Measurements from ENCODE around the gene HNRNPDL.
"Not testable (repeated sequence)": the region's sequence is repeated elsewhere in the genome, so short reads cannot be mapped to it uniquely, and the experiment has no call there.

Gene HNRNPDL

DNA sequence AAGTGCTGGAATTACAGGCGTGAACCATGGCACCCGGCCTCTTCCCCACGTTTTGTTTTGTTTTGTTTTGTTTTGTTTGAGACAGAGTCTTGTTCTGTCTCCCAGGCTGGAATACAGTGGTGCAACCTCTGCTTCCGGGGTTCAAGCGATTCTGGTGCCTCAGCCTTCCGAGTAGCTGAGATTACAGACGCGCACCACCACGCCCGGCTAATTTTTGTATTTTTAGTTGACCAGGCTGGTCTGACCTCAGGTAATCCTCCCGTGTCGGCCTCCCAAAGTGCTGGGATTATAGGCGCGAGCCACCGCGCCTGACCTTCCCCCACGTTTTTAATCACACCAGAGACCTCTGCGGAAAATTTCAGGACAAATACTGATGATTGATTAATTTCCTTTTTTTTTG lies 2.3 kb upstream of the HNRNPDL start:
- no peak for DNase-seq (ENCODE audit: low read depth)

DNA sequence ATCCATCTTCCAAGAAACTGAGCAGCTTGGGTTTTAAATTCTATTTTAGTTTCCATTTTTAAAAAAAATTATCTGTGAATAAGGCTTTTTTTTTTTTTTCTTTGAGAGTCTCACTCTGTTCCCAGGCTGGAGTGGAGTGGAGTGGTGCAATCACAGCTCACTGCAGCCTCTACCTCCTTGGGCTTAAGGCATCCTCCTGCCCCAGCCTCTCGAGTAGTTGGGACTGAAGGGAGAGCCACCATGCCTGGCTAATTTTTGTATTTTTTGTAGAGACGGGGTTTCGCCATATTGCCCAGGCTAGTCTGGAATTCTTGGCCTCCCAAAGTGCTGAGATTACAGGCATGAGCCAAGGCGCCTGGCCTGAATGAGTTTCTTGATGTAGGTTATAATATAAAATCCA lies 1.6 kb upstream of the HNRNPDL start:
- DNase-seq (ENCODE audit: low read depth) = no peak

DNA sequence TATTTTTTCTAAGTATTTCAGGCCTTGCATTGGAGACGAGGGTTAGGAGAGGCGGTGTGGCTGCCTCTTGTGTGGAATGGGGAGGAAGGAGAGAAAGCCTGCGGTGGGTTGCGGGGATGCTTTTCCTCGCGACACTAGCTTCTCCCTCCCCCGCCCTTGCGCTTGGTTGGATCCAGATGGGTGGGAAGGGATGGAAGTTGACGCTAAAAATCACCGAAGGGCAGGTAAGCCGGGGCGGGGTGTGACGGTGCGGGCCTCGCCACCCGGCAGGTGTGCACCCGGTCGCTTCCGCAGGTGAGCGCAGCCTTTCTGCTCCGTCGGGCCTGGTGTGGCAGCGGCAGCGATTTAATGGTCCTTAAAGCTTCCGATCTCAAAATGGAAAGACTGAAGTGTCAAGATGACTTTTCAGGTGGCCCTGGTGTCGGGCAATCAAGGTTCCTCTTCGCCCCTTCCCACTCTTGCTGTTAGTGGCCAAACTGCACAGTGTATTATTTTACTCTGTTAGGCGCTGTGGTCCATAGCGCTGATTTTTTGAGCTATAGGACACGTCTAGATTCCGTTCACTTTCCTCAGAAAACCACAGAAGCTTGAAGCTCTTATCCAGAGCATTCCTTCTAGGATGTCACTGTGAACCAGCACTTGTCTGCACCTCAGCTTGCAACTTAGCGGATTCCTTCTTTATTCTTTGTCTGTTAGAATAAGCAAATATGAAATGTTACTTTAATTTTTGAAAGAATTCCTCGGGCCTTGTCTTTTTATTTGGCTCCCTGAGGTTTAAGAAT lies 893 bp upstream of the HNRNPDL start:
- no peak for DNase-seq (ENCODE audit: low read depth)

DNA sequence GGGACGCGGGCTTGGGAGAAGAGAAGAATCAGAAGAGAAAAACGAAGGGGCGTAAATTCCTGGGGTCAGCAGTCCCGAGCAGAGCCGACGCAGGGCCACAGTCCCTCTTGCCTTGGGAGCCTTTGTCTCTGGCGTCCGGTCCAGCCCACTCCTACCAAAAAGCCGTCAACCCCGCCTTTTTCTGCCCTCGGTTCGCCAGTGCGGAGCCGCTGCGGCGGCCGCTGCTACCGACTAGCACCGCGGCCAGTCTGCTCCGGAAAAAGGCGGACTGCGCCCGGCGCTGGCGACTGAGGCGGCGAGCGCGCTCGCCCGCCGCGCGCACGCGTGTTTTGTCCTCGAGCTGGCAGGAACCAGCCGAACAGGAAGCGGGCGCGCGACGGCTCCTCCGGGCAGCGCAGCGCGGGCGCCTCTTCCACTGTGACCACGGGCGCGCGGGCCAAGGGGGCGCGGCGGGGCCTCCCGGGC lies 502 bp downstream of the HNRNPDL start:
- no peak for DNase-seq (ENCODE audit: low read depth)

DNA sequence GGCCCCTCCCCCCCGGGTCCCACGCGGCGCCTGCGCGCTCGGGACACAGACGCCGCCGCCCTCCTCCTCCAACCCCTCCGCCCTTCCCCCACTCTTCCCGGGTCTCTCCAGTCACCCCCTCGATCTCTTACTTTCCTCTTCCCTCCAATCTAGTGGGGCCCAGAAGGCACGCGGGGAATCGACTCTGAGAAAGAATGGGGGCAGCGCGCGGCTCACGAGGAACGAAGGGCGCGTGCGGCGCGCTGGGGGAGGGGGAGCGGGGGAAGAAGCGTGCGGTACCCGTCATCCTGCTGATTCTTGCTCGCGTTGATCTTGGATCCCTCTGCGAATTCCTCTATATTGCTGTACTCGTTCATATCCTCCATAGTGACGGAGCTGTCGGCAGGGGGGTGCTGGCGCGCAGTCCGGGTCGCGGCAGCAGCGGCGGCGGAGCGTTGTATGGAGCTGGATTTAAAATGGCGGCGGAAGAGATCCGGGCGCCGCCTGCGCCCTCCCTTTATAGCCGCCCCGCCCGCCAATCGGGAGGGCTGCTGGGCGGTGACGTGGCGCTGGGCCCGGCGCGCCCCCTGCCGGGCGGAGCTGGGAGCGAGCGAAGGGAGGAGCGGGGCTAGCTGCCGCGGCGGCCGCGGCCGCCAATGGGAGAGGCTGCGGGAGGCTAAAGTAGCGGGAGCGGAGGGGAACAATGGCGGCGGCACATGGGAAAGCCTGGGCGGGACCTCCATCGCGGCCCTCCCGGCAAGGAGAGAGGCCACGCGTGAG lies 1.1 kb downstream of the HNRNPDL start:
- DNase-seq (ENCODE audit: low read depth) = peak; percentile 91

DNA sequence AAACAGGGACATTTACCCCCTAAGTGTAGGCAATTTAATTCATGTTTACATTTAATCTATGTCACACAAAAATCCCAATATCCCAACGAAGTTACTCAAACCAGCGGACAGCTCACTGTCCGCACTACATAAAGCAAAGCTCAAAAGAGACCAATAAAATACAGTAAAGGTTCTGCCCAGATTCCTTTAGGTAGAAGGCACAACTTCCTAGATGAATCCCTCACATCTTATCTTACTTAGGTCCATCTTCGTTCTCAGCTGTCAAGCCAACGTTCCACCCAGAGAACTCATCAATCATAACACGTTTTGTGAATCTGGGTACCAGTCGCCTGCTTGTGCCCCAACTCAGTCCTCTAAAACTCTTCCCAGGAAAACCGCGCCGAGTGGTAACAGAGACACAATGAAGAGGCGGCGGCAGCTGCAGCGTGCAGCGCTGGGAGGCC lies 1.7 kb downstream of the HNRNPDL start:
- DNase-seq (ENCODE audit: low read depth) = no peak

DNA sequence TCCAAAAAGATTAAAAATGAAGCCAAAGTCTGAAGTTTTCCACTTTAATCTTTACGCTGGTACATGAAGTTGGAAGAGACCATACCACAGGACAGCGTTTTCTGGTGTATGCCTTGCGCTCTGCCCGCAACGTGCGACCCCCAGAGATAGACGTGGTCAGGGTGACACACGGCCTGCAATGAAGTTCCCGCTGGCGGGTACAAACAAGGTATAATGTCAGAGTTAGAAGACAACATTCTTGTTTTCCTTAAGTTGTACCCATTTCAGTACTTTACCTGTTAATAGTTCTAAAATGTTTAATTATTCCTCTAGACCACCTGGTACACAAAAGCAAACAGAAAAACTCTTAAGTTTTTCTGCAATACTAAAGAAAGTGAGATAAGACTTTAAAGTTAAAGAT lies 4.8 kb downstream of the HNRNPDL start:
- DNase-seq (ENCODE audit: low read depth) = no peak

DNA sequence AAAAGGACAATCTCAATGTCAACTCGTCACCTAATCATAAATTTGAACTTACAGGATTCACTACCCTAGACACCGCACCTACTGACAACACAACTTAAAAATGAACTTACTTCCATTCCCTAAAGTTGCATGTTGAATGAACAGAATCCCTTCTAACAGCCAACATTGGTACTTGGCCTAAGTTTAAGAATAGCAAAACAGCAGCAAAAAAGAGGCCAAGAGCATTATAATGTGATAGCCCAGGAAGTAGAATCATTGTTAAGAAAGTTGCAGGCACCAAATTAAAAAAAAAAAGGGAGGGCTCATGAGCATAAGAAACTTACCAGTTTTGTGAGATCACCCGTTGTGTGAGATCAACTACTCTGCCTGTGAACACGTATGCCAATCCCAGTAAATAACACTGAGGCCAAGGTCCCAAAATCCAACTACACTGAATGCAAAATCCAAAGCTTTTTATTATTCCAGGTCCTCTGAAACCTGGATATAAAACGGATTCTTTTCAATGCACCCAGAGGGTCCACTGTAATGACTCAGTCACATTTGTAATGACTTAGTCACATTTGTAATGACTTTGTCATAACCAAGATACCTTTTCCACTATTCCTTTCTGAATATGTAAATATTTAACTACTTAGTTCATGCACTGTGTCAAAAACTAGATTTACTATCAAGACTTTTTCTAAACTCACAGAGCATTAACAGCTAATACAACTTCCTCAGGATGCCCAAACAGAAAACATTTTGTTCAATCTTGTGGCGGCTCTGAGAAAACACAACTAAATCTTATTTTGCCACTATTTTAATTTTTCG lies 6.8 kb downstream of the HNRNPDL start:
- DNase-seq (ENCODE audit: low read depth) = no peak

DNA sequence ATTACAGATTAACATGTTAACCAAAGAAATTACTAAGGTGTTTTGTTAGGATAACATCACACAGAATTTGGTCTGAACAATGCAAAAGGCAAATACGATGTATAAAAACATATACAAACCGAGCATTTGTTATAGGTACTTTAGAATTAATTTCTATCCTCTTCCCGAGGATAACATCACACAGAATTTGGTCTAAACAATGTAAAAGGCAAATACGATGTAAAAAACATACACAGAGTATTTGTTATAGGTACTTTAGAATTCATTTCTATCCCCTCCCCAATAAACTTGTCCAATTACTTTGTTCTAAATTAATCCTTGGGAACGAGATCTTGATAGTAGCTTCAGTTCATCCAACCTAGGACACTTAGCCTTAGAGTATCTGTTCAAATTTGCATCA lies 7.6 kb downstream of the HNRNPDL start:
- DNase-seq (ENCODE audit: low read depth) = no peak

DNA sequence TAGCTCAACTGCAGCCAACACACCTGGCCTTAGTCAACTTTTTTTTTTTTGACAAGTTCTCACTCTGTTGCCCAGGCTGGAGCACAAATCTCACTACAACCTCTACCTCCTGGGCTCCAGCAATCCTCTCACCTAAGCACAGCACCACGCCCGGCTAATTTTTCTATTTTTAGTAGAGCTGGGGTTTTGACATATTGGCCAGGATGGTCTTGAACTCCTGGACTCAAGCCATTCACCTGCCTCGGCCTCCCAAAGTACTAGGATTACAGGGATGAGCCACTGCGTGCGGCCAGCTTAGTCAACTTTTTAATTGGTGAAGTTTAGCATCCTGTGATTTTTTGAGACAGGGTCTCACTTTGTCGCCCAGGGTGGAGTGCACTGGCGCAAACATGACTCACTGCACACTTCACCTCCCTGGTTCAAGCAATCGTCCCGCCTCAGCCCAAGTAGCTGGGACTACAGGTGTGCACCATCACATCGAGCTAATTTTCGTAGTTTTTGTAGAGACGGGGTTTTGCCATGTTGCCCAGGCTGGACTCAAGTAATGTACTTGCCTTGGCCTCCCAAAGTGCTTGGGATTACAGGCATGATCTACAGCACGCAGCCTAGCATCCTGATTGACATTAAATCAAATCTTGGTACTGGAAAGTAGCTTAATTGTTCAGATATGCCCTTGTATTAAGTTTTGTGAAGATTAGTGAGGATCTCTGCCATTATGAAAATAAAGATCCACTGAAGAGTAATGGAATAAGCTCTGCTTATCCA lies 8.3 kb downstream of the HNRNPDL start:
- DNase-seq (ENCODE audit: low read depth) = no peak

DNA sequence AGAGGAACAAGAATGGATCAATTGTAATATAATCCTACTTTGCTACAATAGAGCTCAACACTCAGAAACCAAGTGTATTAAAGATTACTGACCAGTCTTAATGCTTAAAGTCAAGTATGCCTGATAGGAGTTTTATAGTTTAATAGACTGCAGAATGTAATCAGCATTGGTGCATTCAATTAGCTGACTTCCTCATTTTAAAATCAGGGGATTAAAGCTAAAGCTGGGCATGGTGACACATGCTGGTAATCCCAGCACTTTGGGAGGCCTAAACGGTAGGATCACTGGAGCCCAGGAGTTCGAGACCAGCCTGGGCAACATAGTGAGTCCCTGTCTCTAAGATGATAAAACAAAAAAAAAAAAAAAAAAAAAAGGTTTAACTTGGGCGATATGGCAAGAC lies 10.8 kb downstream of the HNRNPDL start:
- no peak for DNase-seq (ENCODE audit: low read depth)

DNA sequence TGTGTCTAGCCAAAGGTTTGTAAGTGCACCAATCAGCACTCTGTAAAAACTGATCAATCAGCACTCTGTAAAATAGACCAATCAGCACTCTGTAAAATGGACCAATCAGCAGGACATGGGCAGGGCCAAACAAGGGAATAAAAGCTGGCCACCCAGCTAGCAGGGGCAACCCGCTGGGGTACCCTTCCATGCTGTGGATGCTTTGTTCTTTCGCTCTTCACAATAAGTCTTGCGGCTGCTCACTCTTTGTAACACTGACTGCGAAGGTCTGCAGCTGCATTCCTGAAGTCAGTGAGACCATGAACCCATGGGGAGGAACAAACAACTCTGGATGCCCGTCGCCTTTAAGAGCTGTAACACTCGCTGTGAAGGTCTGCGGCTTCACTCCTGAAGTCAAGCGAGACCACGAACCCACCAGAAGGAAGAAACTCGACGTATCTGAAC lies 14.3 kb downstream of the HNRNPDL start:
- no peak for DNase-seq (ENCODE audit: low read depth)

DNA sequence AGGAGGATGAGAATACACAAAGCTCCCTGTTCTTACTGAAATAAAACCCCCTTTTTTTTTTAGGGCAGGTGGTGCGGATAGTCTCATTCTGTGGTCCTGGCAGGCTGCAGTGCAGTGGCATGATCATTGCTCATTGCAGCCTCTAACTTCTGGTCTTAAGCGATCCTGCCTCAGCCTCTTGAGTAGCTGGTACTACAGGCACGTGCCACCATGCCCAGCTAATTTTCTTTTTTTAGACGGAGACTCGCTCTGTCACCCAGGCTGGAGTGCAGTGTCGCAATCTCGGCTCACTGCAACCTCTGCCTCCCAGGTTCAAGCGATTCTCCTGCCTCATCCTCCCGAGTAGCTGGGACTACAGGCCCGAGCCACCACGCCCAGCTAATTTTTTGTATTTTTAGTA lies 15.2 kb downstream of the HNRNPDL start:
- not testable (repeated sequence) for DNase-seq (ENCODE audit: low read depth)

DNA sequence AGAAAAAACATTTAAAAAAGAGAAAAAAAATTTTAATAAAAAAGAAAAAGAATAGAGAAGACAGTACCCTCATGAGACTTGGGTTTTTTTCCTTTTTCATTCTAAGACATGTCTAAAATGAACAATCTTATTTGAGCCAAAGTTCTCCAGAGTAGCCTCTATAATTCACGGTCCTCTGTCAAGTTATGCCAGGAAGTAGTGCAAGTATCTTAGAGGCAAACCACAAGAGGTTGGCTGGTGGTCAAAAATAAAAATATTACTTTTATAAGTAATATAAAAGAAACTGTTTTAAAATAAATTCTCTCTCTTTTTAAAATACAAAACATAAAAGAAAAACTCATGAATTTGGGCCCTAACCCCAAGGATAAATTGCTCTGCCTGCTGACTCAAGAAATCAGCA lies 26.5 kb downstream of the HNRNPDL start:
- DNase-seq (ENCODE audit: low read depth) = no peak

DNA sequence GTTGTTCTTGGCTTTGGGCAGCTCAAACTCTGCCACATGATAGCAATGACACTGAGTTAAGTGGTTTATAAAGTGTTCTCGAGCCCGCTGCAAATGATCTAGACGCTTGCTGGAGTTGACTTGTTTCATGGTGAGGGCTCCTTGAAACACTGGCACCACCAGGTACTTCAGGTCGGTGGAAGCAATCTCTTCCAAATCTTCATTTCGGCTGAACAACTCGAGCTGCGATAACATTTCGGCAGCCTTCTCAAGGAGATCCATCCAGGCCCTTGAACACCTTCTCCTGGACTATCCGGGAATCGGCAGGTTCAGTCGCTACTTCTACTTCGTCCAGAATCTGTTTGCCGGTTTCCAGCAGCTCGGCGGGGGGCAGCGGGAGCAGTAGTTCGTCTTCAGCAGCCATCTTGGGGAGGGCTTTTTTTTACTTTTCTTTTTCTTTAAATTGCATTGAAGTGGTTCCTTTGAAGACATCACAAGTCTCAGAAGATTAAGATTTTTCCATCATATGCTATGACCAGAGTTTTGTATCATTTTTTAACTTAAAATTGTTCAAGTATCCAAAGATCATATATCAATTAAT lies 28.0 kb downstream of the HNRNPDL start:
- no peak for DNase-seq (ENCODE audit: low read depth)

DNA sequence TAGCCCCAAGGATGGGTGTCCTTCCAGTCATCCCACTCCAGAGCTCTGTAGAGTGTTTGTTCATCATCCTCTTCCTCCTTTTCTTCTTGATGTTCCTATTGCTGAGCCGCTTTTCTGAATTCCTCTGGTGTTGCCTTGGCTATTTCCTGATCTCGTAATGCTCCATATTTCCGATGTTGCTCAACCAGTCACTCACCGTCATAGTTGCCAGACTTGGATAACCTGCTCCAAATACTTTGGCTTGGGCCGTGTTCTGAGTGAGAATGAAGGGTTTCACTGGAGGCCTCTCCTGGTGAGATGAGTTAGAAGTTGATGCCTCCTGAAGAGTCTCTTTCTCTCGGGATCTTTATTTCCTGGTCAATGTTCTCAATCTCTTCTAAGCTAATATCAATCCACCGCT lies 28.7 kb downstream of the HNRNPDL start:
- DNase-seq (ENCODE audit: low read depth) = no peak

DNA sequence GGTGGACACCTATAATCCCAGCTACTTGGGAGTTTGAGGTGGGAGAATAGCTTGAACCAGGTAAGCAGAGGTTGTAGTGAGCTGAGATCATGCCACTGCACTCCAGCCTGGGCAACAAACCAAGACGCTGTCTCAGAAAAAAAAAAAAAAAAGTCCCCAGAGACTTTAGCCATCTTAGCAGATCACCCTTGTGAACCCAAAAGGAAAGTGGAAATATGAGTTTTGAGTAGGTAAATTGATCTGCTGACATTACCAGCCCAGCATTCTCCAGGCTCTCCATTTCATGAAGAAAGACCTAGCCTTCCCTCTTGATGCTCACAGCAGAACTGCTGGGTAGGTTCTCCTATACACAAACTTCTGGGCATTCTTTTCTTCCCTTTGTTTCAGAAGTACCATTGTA lies 32.0 kb downstream of the HNRNPDL start:
- no peak for DNase-seq (ENCODE audit: low read depth)

DNA sequence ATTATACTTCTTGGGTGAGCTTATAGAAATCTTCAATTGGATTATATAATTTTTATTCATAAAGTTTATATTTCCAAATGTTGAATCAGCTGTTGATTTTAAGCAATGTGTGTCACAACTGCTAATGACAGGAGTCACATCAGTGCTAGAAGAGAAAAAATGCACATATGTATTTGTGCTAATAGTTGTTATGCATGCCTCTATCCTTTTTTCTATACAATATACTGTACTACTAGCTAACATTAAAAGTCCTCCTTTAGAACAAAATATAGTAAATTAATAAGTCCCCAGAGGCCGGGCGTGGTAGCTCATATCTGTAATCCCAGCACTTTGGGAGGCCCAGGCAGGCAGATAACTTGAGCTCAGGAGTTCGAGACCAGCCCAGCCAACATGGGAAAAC lies 32.7 kb downstream of the HNRNPDL start:
- DNase-seq (ENCODE audit: low read depth) = no peak

DNA sequence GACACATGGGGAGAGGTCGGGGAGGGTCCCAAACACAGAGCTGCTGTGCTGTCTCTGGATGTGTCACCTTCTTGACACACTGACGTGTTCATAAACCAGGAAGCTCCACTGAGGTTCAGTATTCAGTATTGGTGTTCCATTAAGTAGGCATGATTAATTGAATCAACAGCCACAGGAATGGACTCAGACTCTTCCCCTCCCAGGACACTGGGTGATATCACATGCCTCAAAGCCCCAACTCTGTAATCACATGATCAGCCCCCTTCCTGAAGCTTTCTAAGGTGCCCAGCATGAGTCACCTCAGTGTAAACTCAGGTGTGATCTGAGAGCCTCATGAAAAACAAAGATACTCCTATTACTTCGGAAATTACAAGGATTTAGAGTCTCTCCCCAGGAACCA lies 35.4 kb downstream of the HNRNPDL start:
- no peak for DNase-seq (ENCODE audit: low read depth)

DNA sequence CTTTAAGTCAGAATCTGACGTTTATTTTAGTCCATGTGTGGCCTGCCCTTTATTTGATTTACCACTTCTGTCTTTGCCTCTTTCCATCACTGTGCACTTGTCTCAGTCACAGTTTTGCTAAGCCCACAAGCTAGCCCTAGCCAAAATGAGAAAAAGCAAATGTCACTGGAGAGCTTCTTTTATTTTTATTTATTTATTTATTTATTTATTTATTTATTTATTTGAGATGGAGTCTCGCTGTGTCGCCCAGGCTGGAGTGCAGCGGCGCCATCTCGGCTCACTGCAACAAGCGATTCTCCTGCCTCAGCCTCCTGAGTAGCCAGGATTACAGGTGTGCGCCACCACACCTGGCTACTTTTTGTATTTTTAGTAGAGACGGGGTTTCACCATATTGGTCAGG lies 40.2 kb downstream of the HNRNPDL start:
- not testable (repeated sequence) for DNase-seq (ENCODE audit: low read depth)

DNA sequence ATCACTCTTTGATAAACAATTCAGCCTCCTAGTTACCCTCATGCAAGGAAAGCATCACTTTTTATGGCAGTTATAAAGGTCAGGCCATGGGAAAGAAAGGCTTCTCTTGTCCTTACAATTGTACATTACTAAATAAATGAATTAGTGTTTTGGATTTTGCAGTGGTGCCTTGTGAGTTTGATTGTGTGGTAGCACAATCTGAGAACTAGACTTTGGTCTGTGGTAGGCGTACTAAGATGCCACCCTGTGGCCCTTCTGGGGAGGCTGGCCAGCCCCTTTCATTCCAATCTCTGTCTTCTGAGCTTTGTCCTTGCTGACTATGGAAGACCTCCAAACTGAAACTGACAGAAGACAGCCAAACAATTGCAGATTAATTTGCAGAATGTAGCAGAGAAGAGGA lies 41.9 kb downstream of the HNRNPDL start:
- no peak for DNase-seq (ENCODE audit: low read depth)
